Esophagus muscularis mucosa (tissue), 4 donors: ENCODE data around the gene LGI1. TPM values are rescaled to one million over a fixed set of nuclear protein-coding genes. Genes with fewer than 3 reads are reported as not detected.

ENCODE experiments used
- DNase-seq: peaks from one replicate; pipeline ENCODE4 v3.0.0-alpha.2; 2017; ENCODE audit errors: extremely low spot score
- H3K27ac ChIP-seq, 4 donors: fragments of 200-600 bp; sonication (generic); replicated peaks in 1 of 4; 1 replicate in 3 of 4; 2 replicates in 1 of 4; pipeline ENCODE4 v1.5.1; 2016 to 2019; ENCODE audit warnings: mild to moderate bottlenecking in 1 of 4
- H3K27me3 ChIP-seq, 4 donors: fragments of 200-600 bp; sonication (generic); one replicate each; pipeline versions ENCODE4 v1.5.1 to v1.6.0; 2016 to 2019
- H3K36me3 ChIP-seq, 4 donors: fragments of 200-600 bp; sonication (generic); one replicate each; pipeline ENCODE4 v1.5.1; 2016 to 2019
- H3K4me1 ChIP-seq, 4 donors: fragments of 200-600 bp; sonication (generic); one replicate each; pipeline ENCODE4 v1.5.1; 2016 to 2019
- H3K4me3 ChIP-seq, 4 donors: fragments of 200-600 bp; sonication (generic); 1 replicate in 2 of 4; 2 replicates in 2 of 4; pipeline ENCODE4 v1.5.1; 2016 to 2019; ENCODE audit warnings: mild to moderate bottlenecking in 4 of 4, moderate library complexity in 1 of 4
- H3K9me3 ChIP-seq, 4 donors: fragments of 200-600 bp; sonication (generic); 1 replicate in 3 of 4; 2 replicates in 1 of 4; pipeline ENCODE4 v1.5.1; 2016 to 2019
- CTCF ChIP-seq, 3 experiments: fragments of 200-600 bp in 2 of 3; fragments of 450-650 bp in 1 of 3; sonication (generic) in 2 of 3; IDR thresholded peaks; one replicate each; pipeline ENCODE4 v1.5.1; 2017 to 2019; ENCODE audit warnings: antibody characterized with exemption in 3 of 3, mild to moderate bottlenecking in 2 of 3, moderate library complexity in 1 of 3
- EP300 ChIP-seq: sonication (generic); formaldehyde crosslinking; IDR thresholded peaks from one replicate; pipeline ENCODE4 v1.6.1; 2017; ENCODE audit warnings: antibody characterized with exemption
- POLR2A ChIP-seq: fragments of 450-650 bp; IDR thresholded peaks from one replicate; pipeline ENCODE4 v1.6.1; 2017; ENCODE audit warnings: antibody characterized with exemption, moderate library complexity, mild to moderate bottlenecking, low read depth
- POLR2AphosphoS5 ChIP-seq, 2 donors: sonication (generic); formaldehyde crosslinking; IDR thresholded peaks; one replicate each; pipeline ENCODE4 v1.6.1; 2017; ENCODE audit warnings: antibody characterized with exemption in 2 of 2
- WGBS: methylation state at CpG from one replicate; pipeline ENCODE4 v1.1.5; 2018; 5-methylcytosine and 5-hydroxymethylcytosine counted together
- intact Hi-C: fragments of 100-400 bp; cut with DNase I; formaldehyde crosslinking; loops from one replicate; pipeline ENCODE4 v1.15.1; 2023
- total RNA-seq, 4 donors: library from RNA; depleted of rRNA; stranded (reverse); fragments of >200 nt; gene quantifications; one replicate each; pipeline versions ENCODE4 v1.1.0 to v1.2.1, GENCODE V29; 2016

The LGI1 gene
- total RNA-seq, 4 donors from 2014 or later, result 0.17 to 0.69 (median 0.32) TPM; not detected in 1

DNA sequence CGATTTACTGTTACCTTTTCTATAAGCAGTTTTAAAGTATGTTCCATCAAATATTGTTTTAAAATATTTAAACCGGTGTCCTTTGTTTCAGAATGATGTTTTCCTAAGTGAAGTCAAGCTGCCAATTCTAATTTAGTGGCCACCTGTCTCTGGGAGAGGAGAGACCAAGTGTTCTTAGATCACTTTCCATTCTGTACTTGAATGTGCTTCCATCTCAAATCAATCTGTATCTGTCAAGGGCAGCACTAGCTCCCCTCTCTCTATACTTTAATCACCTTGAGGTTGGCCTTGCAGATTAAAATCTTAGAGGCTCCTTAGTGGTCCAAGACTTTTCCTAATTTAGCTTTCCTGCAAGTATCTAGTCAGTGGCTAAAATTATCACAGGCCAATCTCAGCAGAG, 49.6 kb downstream of the LGI1 start:
- Histone ChIP-seq H3K4me3 (no peak overlapping the region), H3K27me3 (no peaks in the 10 kb centered on the region), H3K36me3 (no peaks in the 10 kb centered on the region), H3K27ac (no peak overlapping the region), H3K4me1 (no peaks in the 10 kb centered on the region), H3K9me3 (no peaks in the 10 kb centered on the region)
- TF ChIP-seq POLR2A, result no peak
- no peak for TF ChIP-seq EP300
- no peak for TF ChIP-seq CTCF (IDR thresholded peaks at IDR 0.05)
- no peak for TF ChIP-seq POLR2AphosphoS5 (IDR thresholded peaks at IDR 0.05)
- no peak for DNase-seq
- WGBS, result 82% methylated on average over 2 of the region's 2 CpGs
- intact Hi-C loops, result no loop called here

GRCh38 chr10:93812659-93813338, 55.1 kb downstream of the LGI1 start:
- Histone ChIP-seq H3K27me3 (no peaks in the 10 kb centered on the region), H3K4me3 (no peak overlapping the region), H3K9me3 (no peaks in the 10 kb centered on the region), H3K36me3 (no peaks in the 10 kb centered on the region), H3K4me1 (peaks cover 0 to 11% (median 4%) of the 10 kb centered on the region in 4 donors), H3K27ac (no peak overlapping the region)
- WGBS, result 50% methylated on average over 1 of the region's 1 CpG
- DNase-seq, result no peak
- intact Hi-C loops, result no loop called here
- TF ChIP-seq CTCF (IDR thresholded peaks at IDR 0.05), result no peak
- TF ChIP-seq POLR2AphosphoS5 (IDR thresholded peaks at IDR 0.05), result no peak
- TF ChIP-seq EP300, result no peak

DNA sequence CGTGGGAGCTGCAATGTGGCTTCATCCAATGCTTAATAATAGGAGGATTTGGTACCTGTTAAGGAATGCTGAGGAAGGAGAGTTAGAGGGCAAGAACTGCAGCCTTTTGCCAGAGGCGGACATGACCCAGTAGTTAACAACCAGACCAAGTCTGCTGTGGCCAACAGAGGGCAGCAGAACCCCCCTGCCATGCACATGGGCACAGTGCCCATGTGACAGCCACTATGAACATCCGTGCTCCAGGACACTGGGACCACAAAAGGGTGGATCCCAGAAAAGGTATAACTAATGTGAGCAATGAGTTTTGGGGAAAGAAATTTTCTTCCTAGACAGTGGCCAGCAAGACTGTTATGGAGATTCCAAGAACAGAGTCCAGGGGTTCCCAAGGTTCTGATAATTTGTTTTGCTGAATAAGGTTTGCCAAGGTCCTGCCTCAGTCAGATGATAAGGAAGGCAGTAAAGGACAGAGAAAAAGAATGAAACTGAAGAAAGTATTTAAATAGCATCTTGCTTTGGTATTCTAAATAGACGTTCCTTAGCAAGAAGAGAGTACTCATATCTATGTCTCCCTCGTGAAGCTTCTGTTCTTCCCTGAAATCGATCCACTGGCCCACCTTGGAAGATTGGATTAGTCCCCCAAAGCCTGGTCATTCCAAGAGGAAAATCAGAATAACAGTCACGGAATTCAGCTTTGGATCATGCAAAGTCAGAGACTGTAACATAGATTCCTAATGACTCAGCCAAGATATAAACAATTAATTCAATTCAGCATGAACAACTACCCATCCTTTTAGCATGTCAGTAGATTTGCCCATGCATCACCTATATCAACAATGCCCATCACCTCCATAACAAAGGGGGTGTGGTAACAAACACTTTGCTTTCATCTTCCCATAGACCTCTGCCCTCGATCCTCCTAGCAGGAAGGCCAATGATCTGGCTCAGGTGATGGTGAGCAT, 56.0 kb downstream of the LGI1 start:
- intact Hi-C loops, result no loop called here

GRCh38 chr10:93815304-93816096, 57.8 kb downstream of the LGI1 start:
- TF ChIP-seq POLR2A (no peak), CTCF (IDR thresholded peaks at IDR 0.05) (no peak), EP300 (no peak), POLR2AphosphoS5 (IDR thresholded peaks at IDR 0.05) (no peak)
- no peaks in the 10 kb centered on the region for H3K9me3 ChIP-seq
- H3K36me3 ChIP-seq, result no peaks in the 10 kb centered on the region
- H3K4me3 ChIP-seq, result no peak overlapping the region
- H3K27me3 ChIP-seq, result peaks cover 0 to 3% (median 0%) of the 10 kb centered on the region in 4 donors
- no peak overlapping the region for H3K27ac ChIP-seq
- WGBS, result 42% methylated on average over 10 of the region's 10 CpGs
- intact Hi-C loops, result loop anchor here (2.0 kb wide), 1 partner anchor 113 kb away; the partner anchor contains the start of gene FRA10AC1
- DNase-seq, result no peak
- H3K4me1 ChIP-seq, result peaks cover 0 to 11% (median 4%) of the 10 kb centered on the region in 4 donors

More for the DNA sequence above, 56.0 kb downstream of the LGI1 start:
- Histone ChIP-seq H3K9me3 (no peaks in the 10 kb centered on the region), H3K36me3 (no peaks in the 10 kb centered on the region), H3K27me3 (no peaks in the 10 kb centered on the region), H3K4me1 (peaks cover 0 to 11% (median 4%) of the 10 kb centered on the region in 4 donors), H3K27ac (no peak overlapping the region), H3K4me3 (no peak overlapping the region)
- TF ChIP-seq CTCF (IDR thresholded peaks at IDR 0.05) (peak; percentile 21 to 55 (median 30)), POLR2A (no peak)
- 69% methylated on average over 8 of the region's 8 CpGs for WGBS
- DNase-seq, result no peak
